GM12892 (cell line): Measurements from ENCODE around the gene CCL2.
A peak's percentile ranks its signal among the peaks of the same experiment; 100 is the strongest.

Source experiments
- DNase-seq: peaks from one replicate; pipeline ENCODE4 v3.0.0; 2011; ENCODE audit not compliant: insufficient read length
- FAIRE-seq: peaks from 2 replicates; lab custom pipeline; 2011; peaks lifted over from hg19 to GRCh38; lab: Jason Lieb, UNC
- POLR2A ChIP-seq: IDR thresholded peaks from 2 replicates; pipeline ENCODE4 v1.6.1; 2011; ENCODE audit warnings: low read depth, low read length, control low read depth
- POLR2AphosphoS5 ChIP-seq: IDR thresholded peaks from 2 replicates; pipeline ENCODE4 v1.6.1; 2011; ENCODE audit warnings: low read depth, low read length, control low read depth
- TAF1 ChIP-seq: IDR thresholded peaks from 2 replicates; pipeline ENCODE4 v1.6.1; 2011; ENCODE audit warnings: low read depth, mild to moderate bottlenecking, control low read depth, low read length, borderline replicate concordance

Gene CCL2

GRCh38 chr17:34243364-34244320 is 11.4 kb upstream of the CCL2 start:
- no peak for TF ChIP-seq POLR2AphosphoS5
- DNase-seq (no peak), FAIRE-seq (no peak)

GRCh38 chr17:34245351-34245905 is 9.7 kb upstream of the CCL2 start:
- TF ChIP-seq TAF1 (no peak), POLR2A (no peak), POLR2AphosphoS5 (no peak)
- DNase-seq (no peak), FAIRE-seq (no peak)

GRCh38 chr17:34246446-34246845 is 8.6 kb upstream of the CCL2 start:
- TF ChIP-seq TAF1, result no peak
- no peak for TF ChIP-seq POLR2AphosphoS5
- no peak for TF ChIP-seq POLR2A
- DNase-seq, result no peak
- no peak for FAIRE-seq

- FAIRE-seq, result no peak
- TF ChIP-seq TAF1 (no peak), POLR2A (no peak), POLR2AphosphoS5 (no peak)
- DNase-seq, result no peak
These were observed 8.2 kb upstream of the CCL2 start for GRCh38 chr17:34246881-34247280.

- FAIRE-seq (no peak), DNase-seq (no peak)
- no peak for TF ChIP-seq POLR2A
- TF ChIP-seq TAF1, result no peak
- TF ChIP-seq POLR2AphosphoS5, result no peak
These were observed 6.5 kb upstream of the CCL2 start for GRCh38 chr17:34248511-34249024.

GRCh38 chr17:34249061-34249460 is 6.0 kb upstream of the CCL2 start:
- FAIRE-seq, result no peak
- TF ChIP-seq TAF1 (no peak), POLR2AphosphoS5 (no peak), POLR2A (no peak)
- no peak for DNase-seq

GRCh38 chr17:34249478-34249877 is 5.6 kb upstream of the CCL2 start:
- DNase-seq (no peak), FAIRE-seq (no peak)
- TF ChIP-seq POLR2AphosphoS5 (no peak), POLR2A (no peak), TAF1 (no peak)

GRCh38 chr17:34251186-34251585 is 3.9 kb upstream of the CCL2 start:
- DNase-seq (no peak), FAIRE-seq (no peak)
- TF ChIP-seq POLR2A (no peak), POLR2AphosphoS5 (no peak), TAF1 (no peak)

GRCh38 chr17:34252095-34252443 is 3.0 kb upstream of the CCL2 start:
- FAIRE-seq (no peak), DNase-seq (no peak)
- TF ChIP-seq TAF1, result no peak
- TF ChIP-seq POLR2AphosphoS5, result no peak

- FAIRE-seq (peak; percentile 48), DNase-seq (no peak)
- TF ChIP-seq POLR2AphosphoS5 (no peak), TAF1 (no peak), POLR2A (no peak)
These were observed 2.5 kb upstream of the CCL2 start for GRCh38 chr17:34252444-34253138.

GRCh38 chr17:34253139-34253525 is 2.0 kb upstream of the CCL2 start:
- FAIRE-seq, result no peak
- no peak for TF ChIP-seq TAF1
- TF ChIP-seq POLR2AphosphoS5, result no peak
- TF ChIP-seq POLR2A, result no peak
- no peak for DNase-seq

- no peak for FAIRE-seq
- TF ChIP-seq TAF1 (no peak), POLR2A (no peak), POLR2AphosphoS5 (no peak)
- DNase-seq, result no peak
These were observed 939 bp upstream of the CCL2 start for GRCh38 chr17:34254146-34254545.

- TF ChIP-seq POLR2AphosphoS5, result no peak
- TF ChIP-seq TAF1, result no peak
- TF ChIP-seq POLR2A, result no peak
- FAIRE-seq (no peak), DNase-seq (no peak)
These were observed 272 bp downstream of the CCL2 start for GRCh38 chr17:34255381-34255732.
